K562 (cell line): ENCODE data around the gene TRIM62. TPM values are rescaled to one million over a fixed set of nuclear protein-coding genes. Genes with fewer than 3 reads are reported as not detected.

Experiments used
- ATAC-seq: fragments of 200-7000 bp; cut with Tn5 transposase; 3 replicates; pipeline ENCODE4 v1.9.1; 2020; ENCODE audit warnings: moderate library complexity
- BruUV-seq: library from RNA; stranded (reverse); fragments of 400-500 nt; replicated peaks from 2 replicates; lab custom pipeline; 2021; lab: Mats Ljungman, UMichigan
- CTCF ChIA-PET: fragments of 300-600 bp; formaldehyde crosslinking; extraction: SDS; loops from one replicate; lab custom pipeline; 2021; ENCODE audit warnings: low intra/inter-chr PET ratio; lab: Yijun Ruan, JAX
- POLR2A ChIA-PET: fragments of 300-600, 350-650 bp; sonication (Branson Sonifier 250); formaldehyde crosslinking; extraction: SDS; loops from one replicate; lab custom pipeline; 2021; ENCODE audit warnings: antibody characterized with exemption, inconsistent platforms; lab: Yijun Ruan, JAX
- DNase-seq, 4 experiments: peaks; one replicate each; pipeline versions ENCODE4 v3.0.0 to v3.0.0-alpha.2; 2011 to 2018; ENCODE audit warnings: low spot score in 3 of 4, mixed read lengths in 3 of 4; ENCODE audit errors: extremely low read depth in 1 of 4
- FAIRE-seq: peaks from 2 replicates; lab custom pipeline; 2011; peaks lifted over from hg19 to GRCh38; lab: Jason Lieb, UNC
- H2AFZ ChIP-seq: 2 replicates; pipeline ENCODE4 v1.6.0; 2011; ENCODE audit warnings: low read depth, low read length, control low read depth, inconsistent platforms
- H3K27ac ChIP-seq: fragments of 200-600 bp; 3 replicates; pipeline ENCODE4 v1.8.0; 2011; ENCODE audit warnings: low read depth, mild to moderate bottlenecking, control low read depth, inconsistent platforms, low read length, moderate library complexity, mixed read lengths; ENCODE audit errors: extremely low read depth
- H3K27me3 ChIP-seq, 2 experiments: fragments of 300-600 bp in 1 of 2; 2 replicates in 1 of 2; 3 replicates in 1 of 2; pipeline versions ENCODE4 v1.6.0 to v1.8.0; 2011; ENCODE audit warnings: inconsistent platforms in 2 of 2, low read length in 2 of 2, mild to moderate bottlenecking in 1 of 2, mixed read lengths in 1 of 2, moderate library complexity in 1 of 2; ENCODE audit not compliant: control insufficient read depth in 2 of 2, insufficient read depth in 2 of 2
- H3K36me3 ChIP-seq: fragments of 300-600 bp; 3 replicates; pipeline ENCODE4 v1.8.0; 2011; ENCODE audit warnings: mild to moderate bottlenecking, low read length, inconsistent platforms; ENCODE audit not compliant: control insufficient read depth, insufficient read depth
- H3K4me1 ChIP-seq, 2 experiments: fragments of 200-600 bp in 1 of 2; replicated peaks in 1 of 2; 2 replicates in 1 of 2; 3 replicates in 1 of 2; pipeline versions ENCODE4 v1.5.1 to v1.8.0; 2011; ENCODE audit warnings: inconsistent platforms in 2 of 2, low read length in 2 of 2, mild to moderate bottlenecking in 1 of 2, mixed read lengths in 1 of 2, moderate library complexity in 1 of 2; ENCODE audit not compliant: control insufficient read depth in 2 of 2, insufficient read depth in 2 of 2
- H3K4me2 ChIP-seq: 2 replicates; pipeline ENCODE4 v1.6.1; 2011; ENCODE audit warnings: low read length, control low read depth, inconsistent platforms, mixed read lengths; ENCODE audit not compliant: insufficient read depth
- H3K4me3 ChIP-seq: fragments of 200-600 bp; sonication (generic), shearing (Covaris generic); 2 replicates; pipeline ENCODE4 v1.5.1; 2016; ENCODE audit warnings: control low read depth, inconsistent platforms
- H3K79me2 ChIP-seq: fragments of 200-600 bp; 3 replicates; pipeline ENCODE4 v1.8.0; 2011; ENCODE audit warnings: low read length, inconsistent platforms; ENCODE audit not compliant: control insufficient read depth, insufficient read depth
- H3K9ac ChIP-seq, 2 experiments: 2 replicates each; pipeline versions ENCODE4 v1.6.0 to v1.6.1; 2011; ENCODE audit warnings: low read depth in 2 of 2, low read length in 2 of 2, control low read depth in 1 of 2, inconsistent platforms in 1 of 2, mild to moderate bottlenecking in 1 of 2, mixed read lengths in 1 of 2; ENCODE audit not compliant: insufficient read depth in 1 of 2
- H3K9me1 ChIP-seq: one replicate; pipeline ENCODE4 v1.6.0; 2011; ENCODE audit warnings: inconsistent platforms, mild to moderate bottlenecking, low read length, moderate library complexity; ENCODE audit not compliant: control insufficient read depth, insufficient read depth
- H3K9me3 ChIP-seq: replicated peaks from 2 replicates; pipeline ENCODE4 v1.5.1; 2011; ENCODE audit warnings: low read depth, low read length, inconsistent platforms; ENCODE audit not compliant: control insufficient read depth, insufficient read depth
- H4K20me1 ChIP-seq: replicated peaks from 2 replicates; pipeline ENCODE4 v1.6.1; 2011; ENCODE audit warnings: low read length, inconsistent platforms, mixed read lengths; ENCODE audit not compliant: control insufficient read depth, insufficient read depth
- CBX3 ChIP-seq, 2 experiments: IDR thresholded peaks; 1 replicate in 1 of 2; 2 replicates in 1 of 2; pipeline ENCODE4 v1.6.1; 2012; ENCODE audit warnings: inconsistent platforms in 2 of 2, low read length in 2 of 2, borderline replicate concordance in 1 of 2, control low read depth in 1 of 2
- JUNB ChIP-seq: fragments of 450-650 bp; formaldehyde crosslinking; conservative IDR thresholded peaks from 2 replicates; pipeline ENCODE4 v1.4.0; 2020; ENCODE audit warnings: mild to moderate bottlenecking
- KLF1 ChIP-seq: fragments of 450-650 bp; IDR thresholded peaks from 2 replicates; pipeline ENCODE4 v1.6.1; 2016; ENCODE audit warnings: missing genetic modification characterization, missing compliant biosample characterization
- KLF10 ChIP-seq: fragments of 250-450 bp; sonication (Bioruptor Pico); IDR thresholded peaks from 2 replicates; pipeline ENCODE4 v1.6.1; 2021; ENCODE audit warnings: matching md5 sums
- RAD21 ChIP-seq, 2 experiments: fragments of 250-450 bp in 1 of 2; fragments of 450-650 bp in 1 of 2; sonication (Bioruptor Pico) in 1 of 2; formaldehyde crosslinking in 1 of 2; IDR thresholded peaks in 1 of 2; conservative IDR thresholded peaks in 1 of 2; 2 replicates each; pipeline versions ENCODE4 v1.4.0 to v1.8.0; 2020 to 2022; ENCODE audit warnings: mild to moderate bottlenecking in 2 of 2, moderate library complexity in 1 of 2
- SMARCA4 ChIP-seq: fragments of 450-650 bp; IDR thresholded peaks from 2 replicates; pipeline ENCODE4 v1.6.1; 2016
- ZNF282 ChIP-seq: sonication (generic); formaldehyde crosslinking; IDR thresholded peaks from 2 replicates; pipeline ENCODE4 v1.8.1; 2023; ENCODE audit warnings: missing genetic modification reagents
- WGBS: fragments of 100-300 bp; shearing (Covaris generic); methylation state at CpG from one replicate; pipeline ENCODE4 v1.1.6; 2016; ENCODE audit warnings: low coverage, mixed read lengths; ENCODE audit not compliant: insufficient coverage; ENCODE audit errors: missing lambda C conversion rate; 5-methylcytosine and 5-hydroxymethylcytosine counted together
- in situ Hi-C: fragments of 300-500 bp; cut with MboI; formaldehyde crosslinking; loops from 4 replicates; pipeline ENCODE4 v1.15.0; 2018; ENCODE audit warnings: inconsistent platforms, mixed read lengths
- intact Hi-C: fragments of 100-400 bp; cut with micrococcal nuclease; formaldehyde crosslinking; loops from 2 replicates; pipeline ENCODE4 v1.14.2; 2022
- polyA plus RNA-seq, 8 experiments: library from polyadenylated mRNA; depleted of rRNA in 4 of 8; stranded (reverse) in 5 of 8; unstranded in 3 of 8; fragments of >200 nt; fragmentation: Nextera tagmentation in 2 of 8; fragmentation: Illumina TruSeq in 1 of 8; extraction: Ambion mirVana in 2 of 8; extraction: Trizol in 1 of 8; gene quantifications; 2 replicates each; pipeline versions ENCODE4 v1.2.1 to v1.2.3, GENCODE V29; 2011 to 2014; ENCODE audit warnings: inconsistent platforms in 1 of 8, missing spikeins in 1 of 8
- total RNA-seq, 7 experiments: library from RNA; depleted of rRNA in 6 of 7; stranded (reverse); fragments of >200 nt in 6 of 7; fragmentation: Illumina TruSeq in 2 of 7; extraction: Trizol in 2 of 7; gene quantifications; 2 replicates each; pipeline versions ENCODE4 v1.2.1 to v1.2.3, GENCODE V29; 2011 to 2021; ENCODE audit warnings: low replicate concordance in 1 of 7
- TF ChIP-seq, protein P1 (sequence below): fragments of 200-800 bp; sonication (Bioruptor generic); IDR thresholded peaks from 2 replicates; pipeline ENCODE4 v1.6.1; 2016; ENCODE audit warnings: missing genetic modification characterization, missing compliant biosample characterization
- TF ChIP-seq, protein P2 (sequence below), 3 experiments: IDR thresholded peaks in 2 of 3; conservative IDR thresholded peaks in 1 of 3; 2 replicates each; pipeline ENCODE4 v1.5.1; 2011 to 2012; ENCODE audit warnings: low read length in 3 of 3, mild to moderate bottlenecking in 3 of 3, control low read depth in 2 of 3, improper control_type of control experiment in 1 of 3, inconsistent platforms in 1 of 3, low read depth in 1 of 3, mixed read lengths in 1 of 3, moderate library complexity in 1 of 3; ENCODE audit not compliant: insufficient read depth in 2 of 3
- TF ChIP-seq, protein P3 (sequence below): sonication (generic); formaldehyde crosslinking; IDR thresholded peaks from 2 replicates; pipeline ENCODE4 v1.8.0; 2022; ENCODE audit warnings: mild to moderate bottlenecking, missing genetic modification reagents
- TF ChIP-seq, protein P4 (sequence below): IDR thresholded peaks from 2 replicates; pipeline ENCODE4 v1.6.1; 2012; ENCODE audit warnings: low read depth, low read length, improper control_type of control experiment, borderline replicate concordance

TRIM62 gene
- total and polyA plus RNA-seq, 9 of the 15 experiments (the other 6 are each of a cell fraction or from before 2014, with no cell fraction given) = 0.18 to 2.3 (median 0.52) TPM

DNA sequence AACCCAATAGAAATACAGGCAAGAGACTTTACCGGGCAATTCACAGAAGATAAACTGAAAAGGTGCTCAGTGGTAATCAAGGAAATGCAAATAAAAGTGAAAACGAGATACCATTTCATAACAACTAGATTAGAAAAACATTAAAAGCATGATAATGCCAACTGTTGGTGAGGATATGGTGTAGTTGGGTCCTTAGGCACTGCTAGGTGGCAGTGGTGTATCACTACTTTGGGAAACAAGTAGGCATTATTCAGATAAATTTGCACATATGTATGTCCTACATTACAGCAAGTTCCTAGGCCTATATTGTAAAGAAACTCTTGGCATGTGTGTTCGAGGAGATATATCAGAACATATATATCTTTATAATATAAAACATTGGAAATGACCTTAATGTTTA lies 69.9 kb downstream of the TRIM62 start:
- no peak overlapping the region for H3K9ac ChIP-seq
- TF ChIP-seq, protein P1, sequence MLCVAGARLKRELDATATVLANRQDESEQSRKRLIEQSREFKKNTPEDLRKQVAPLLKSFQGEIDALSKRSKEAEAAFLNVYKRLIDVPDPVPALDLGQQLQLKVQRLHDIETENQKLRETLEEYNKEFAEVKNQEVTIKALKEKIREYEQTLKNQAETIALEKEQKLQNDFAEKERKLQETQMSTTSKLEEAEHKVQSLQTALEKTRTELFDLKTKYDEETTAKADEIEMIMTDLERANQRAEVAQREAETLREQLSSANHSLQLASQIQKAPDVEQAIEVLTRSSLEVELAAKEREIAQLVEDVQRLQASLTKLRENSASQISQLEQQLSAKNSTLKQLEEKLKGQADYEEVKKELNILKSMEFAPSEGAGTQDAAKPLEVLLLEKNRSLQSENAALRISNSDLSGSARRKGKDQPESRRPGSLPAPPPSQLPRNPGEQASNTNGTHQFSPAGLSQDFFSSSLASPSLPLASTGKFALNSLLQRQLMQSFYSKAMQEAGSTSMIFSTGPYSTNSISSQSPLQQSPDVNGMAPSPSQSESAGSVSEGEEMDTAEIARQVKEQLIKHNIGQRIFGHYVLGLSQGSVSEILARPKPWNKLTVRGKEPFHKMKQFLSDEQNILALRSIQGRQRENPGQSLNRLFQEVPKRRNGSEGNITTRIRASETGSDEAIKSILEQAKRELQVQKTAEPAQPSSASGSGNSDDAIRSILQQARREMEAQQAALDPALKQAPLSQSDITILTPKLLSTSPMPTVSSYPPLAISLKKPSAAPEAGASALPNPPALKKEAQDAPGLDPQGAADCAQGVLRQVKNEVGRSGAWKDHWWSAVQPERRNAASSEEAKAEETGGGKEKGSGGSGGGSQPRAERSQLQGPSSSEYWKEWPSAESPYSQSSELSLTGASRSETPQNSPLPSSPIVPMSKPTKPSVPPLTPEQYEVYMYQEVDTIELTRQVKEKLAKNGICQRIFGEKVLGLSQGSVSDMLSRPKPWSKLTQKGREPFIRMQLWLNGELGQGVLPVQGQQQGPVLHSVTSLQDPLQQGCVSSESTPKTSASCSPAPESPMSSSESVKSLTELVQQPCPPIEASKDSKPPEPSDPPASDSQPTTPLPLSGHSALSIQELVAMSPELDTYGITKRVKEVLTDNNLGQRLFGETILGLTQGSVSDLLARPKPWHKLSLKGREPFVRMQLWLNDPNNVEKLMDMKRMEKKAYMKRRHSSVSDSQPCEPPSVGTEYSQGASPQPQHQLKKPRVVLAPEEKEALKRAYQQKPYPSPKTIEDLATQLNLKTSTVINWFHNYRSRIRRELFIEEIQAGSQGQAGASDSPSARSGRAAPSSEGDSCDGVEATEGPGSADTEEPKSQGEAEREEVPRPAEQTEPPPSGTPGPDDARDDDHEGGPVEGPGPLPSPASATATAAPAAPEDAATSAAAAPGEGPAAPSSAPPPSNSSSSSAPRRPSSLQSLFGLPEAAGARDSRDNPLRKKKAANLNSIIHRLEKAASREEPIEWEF (CRISPR knock-in tag) = no peak
- no peak for TF ChIP-seq KLF10
- TF ChIP-seq, protein P2, sequence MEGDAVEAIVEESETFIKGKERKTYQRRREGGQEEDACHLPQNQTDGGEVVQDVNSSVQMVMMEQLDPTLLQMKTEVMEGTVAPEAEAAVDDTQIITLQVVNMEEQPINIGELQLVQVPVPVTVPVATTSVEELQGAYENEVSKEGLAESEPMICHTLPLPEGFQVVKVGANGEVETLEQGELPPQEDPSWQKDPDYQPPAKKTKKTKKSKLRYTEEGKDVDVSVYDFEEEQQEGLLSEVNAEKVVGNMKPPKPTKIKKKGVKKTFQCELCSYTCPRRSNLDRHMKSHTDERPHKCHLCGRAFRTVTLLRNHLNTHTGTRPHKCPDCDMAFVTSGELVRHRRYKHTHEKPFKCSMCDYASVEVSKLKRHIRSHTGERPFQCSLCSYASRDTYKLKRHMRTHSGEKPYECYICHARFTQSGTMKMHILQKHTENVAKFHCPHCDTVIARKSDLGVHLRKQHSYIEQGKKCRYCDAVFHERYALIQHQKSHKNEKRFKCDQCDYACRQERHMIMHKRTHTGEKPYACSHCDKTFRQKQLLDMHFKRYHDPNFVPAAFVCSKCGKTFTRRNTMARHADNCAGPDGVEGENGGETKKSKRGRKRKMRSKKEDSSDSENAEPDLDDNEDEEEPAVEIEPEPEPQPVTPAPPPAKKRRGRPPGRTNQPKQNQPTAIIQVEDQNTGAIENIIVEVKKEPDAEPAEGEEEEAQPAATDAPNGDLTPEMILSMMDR (IDR thresholded peaks at IDR 0.05 in 2 of 3, conservative IDR thresholded peaks at IDR 0.05 in 1 of 3; ENCODE audit: insufficient read depth in 2 of 3, low read depth in 1 of 3, low read length in 3 of 3) = peak in 1 of 3 experiments; percentile 47; a peak in 2 of 6 replicates
- no peak for TF ChIP-seq SMARCA4
- peak; percentile 45 to 61 for TF ChIP-seq RAD21 (CRISPR knock-in tag; conservative IDR thresholded peaks at IDR 0.05 in 1 of 2, IDR thresholded peaks at IDR 0.05 in 1 of 2)
- TF ChIP-seq ZNF282 (CRISPR knock-in tag) = no peak
- no peak for TF ChIP-seq JUNB
- TF ChIP-seq, protein P3, sequence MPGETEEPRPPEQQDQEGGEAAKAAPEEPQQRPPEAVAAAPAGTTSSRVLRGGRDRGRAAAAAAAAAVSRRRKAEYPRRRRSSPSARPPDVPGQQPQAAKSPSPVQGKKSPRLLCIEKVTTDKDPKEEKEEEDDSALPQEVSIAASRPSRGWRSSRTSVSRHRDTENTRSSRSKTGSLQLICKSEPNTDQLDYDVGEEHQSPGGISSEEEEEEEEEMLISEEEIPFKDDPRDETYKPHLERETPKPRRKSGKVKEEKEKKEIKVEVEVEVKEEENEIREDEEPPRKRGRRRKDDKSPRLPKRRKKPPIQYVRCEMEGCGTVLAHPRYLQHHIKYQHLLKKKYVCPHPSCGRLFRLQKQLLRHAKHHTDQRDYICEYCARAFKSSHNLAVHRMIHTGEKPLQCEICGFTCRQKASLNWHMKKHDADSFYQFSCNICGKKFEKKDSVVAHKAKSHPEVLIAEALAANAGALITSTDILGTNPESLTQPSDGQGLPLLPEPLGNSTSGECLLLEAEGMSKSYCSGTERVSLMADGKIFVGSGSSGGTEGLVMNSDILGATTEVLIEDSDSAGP (CRISPR knock-in tag) = no peak
- TF ChIP-seq KLF1 (tag) = no peak
- TF ChIP-seq, protein P4, sequence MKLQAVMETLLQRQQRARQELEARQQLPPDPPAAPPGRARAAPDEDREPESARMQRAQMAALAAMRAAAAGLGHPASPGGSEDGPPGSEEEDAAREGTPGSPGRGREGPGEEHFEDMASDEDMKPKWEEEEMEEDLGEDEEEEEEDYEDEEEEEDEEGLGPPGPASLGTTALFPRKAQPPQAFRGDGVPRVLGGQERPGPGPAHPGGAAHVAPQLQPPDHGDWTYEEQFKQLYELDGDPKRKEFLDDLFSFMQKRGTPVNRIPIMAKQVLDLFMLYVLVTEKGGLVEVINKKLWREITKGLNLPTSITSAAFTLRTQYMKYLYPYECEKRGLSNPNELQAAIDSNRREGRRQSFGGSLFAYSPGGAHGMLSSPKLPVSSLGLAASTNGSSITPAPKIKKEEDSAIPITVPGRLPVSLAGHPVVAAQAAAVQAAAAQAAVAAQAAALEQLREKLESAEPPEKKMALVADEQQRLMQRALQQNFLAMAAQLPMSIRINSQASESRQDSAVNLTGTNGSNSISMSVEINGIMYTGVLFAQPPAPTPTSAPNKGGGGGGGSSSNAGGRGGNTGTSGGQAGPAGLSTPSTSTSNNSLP = no peak
- TF ChIP-seq CBX3 (IDR thresholded peaks at IDR 0.05; ENCODE audit: borderline replicate concordance in 1 of 2, low read length in 2 of 2) = no peak
- no peaks in the 10 kb centered on the region for H4K20me1 ChIP-seq
- no peak overlapping the region for H3K4me2 ChIP-seq
- ChIA-PET POLR2A (no interaction called here), CTCF (interaction anchor here (0.6 kb wide), 2 partner anchors 408 to 513 kb away, joined by 3 to 4 read pairs; no protein-coding TSS in a partner anchor)
- ATAC-seq (no peak), FAIRE-seq (no peak), DNase-seq (no peak)
- H3K4me1 ChIP-seq = no peaks in the 10 kb centered on the region
- H2AFZ ChIP-seq = no peak overlapping the region
- intact Hi-C loops = no loop called here
- no peaks in the 10 kb centered on the region for H3K79me2 ChIP-seq
- peaks cover 10 to 11% of the 10 kb centered on the region in 2 experiments; a peak in 4 of 5 replicates for H3K27me3 ChIP-seq
- 0% methylated on average over 3 of the region's 3 CpGs for WGBS
- in situ Hi-C loops = no loop called here
- no peaks in the 10 kb centered on the region for H3K36me3 ChIP-seq
- no peaks in the 10 kb centered on the region for H3K9me3 ChIP-seq
- no peak overlapping the region for H3K27ac ChIP-seq
- H3K9me1 ChIP-seq = no peaks in the 10 kb centered on the region
- no TSS peak for BruUV-seq
- H3K4me3 ChIP-seq = no peak overlapping the region
